Prostate gland (tissue), 2 donors: Measurements from ENCODE around the gene CLCNKA. TPM values are rescaled to one million over a fixed set of nuclear protein-coding genes. Genes with fewer than 3 reads are reported as not detected.
A peak's percentile ranks its signal among the peaks of the same experiment; 100 is the strongest.
"Not testable (repeated sequence)": the region's sequence is repeated elsewhere in the genome, so short reads cannot be mapped to it uniquely, and the experiment has no call there.

Experiments
- DNase-seq: peaks from one replicate; pipeline ENCODE4 v3.0.0-alpha.2; 2019; ENCODE audit warnings: low spot score
- H3K27ac ChIP-seq, 2 donors: fragments of 200-600 bp; sonication (generic); 2 replicates each; pipeline ENCODE4 v1.5.1; 2017 to 2019
- H3K27me3 ChIP-seq: fragments of 200-600 bp; sonication (generic); replicated peaks from 2 replicates; pipeline ENCODE4 v1.5.1; 2019; ENCODE audit not compliant: insufficient read depth
- H3K36me3 ChIP-seq, 2 donors: fragments of 200-600 bp; sonication (generic); 1 replicate in 1 of 2; 2 replicates in 1 of 2; pipeline versions ENCODE4 v1.5.1 to v1.8.1; 2017 to 2019
- H3K4me1 ChIP-seq: fragments of 200-600 bp; sonication (generic); replicated peaks from 2 replicates; pipeline ENCODE4 v1.5.1; 2019
- H3K4me3 ChIP-seq, 2 donors: fragments of 200-600 bp; sonication (generic); 2 replicates each; pipeline ENCODE4 v1.5.1; 2017 to 2019
- H3K9me3 ChIP-seq: fragments of 200-600 bp; sonication (generic); 2 replicates; pipeline ENCODE4 v1.5.1; 2017
- CTCF ChIP-seq, 4 experiments: fragments of 200-600 bp in 2 of 4; fragments of 450-650 bp in 2 of 4; sonication (generic) in 2 of 4; IDR thresholded peaks; 1 replicate in 3 of 4; 2 replicates in 1 of 4; pipeline ENCODE4 v1.5.1; 2016 to 2019; ENCODE audit warnings: antibody characterized with exemption in 4 of 4, mild to moderate bottlenecking in 2 of 4, moderate library complexity in 2 of 4
- POLR2A ChIP-seq: fragments of 450-650 bp; IDR thresholded peaks from one replicate; pipeline ENCODE4 v1.6.1; 2016; ENCODE audit warnings: antibody characterized with exemption, mild to moderate bottlenecking
- POLR2AphosphoS5 ChIP-seq: sonication (generic); formaldehyde crosslinking; IDR thresholded peaks from one replicate; pipeline ENCODE4 v1.6.1; 2017; ENCODE audit warnings: antibody characterized with exemption
- WGBS: methylation state at CpG from one replicate; pipeline ENCODE4 v1.1.5; 2018; 5-methylcytosine and 5-hydroxymethylcytosine counted together
- intact Hi-C: fragments of 100-400 bp; cut with DNase I; formaldehyde crosslinking; loops from one replicate; pipeline ENCODE4 v1.14.2; 2022
- total RNA-seq, 2 donors: library from RNA; depleted of rRNA; stranded (reverse); fragments of >200 nt; gene quantifications; one replicate each; pipeline ENCODE4 v1.1.0, GENCODE V29; 2016

Gene CLCNKA
- total RNA-seq, 2 donors from 2014 or later = 0.41 to 2.1 TPM

DNA sequence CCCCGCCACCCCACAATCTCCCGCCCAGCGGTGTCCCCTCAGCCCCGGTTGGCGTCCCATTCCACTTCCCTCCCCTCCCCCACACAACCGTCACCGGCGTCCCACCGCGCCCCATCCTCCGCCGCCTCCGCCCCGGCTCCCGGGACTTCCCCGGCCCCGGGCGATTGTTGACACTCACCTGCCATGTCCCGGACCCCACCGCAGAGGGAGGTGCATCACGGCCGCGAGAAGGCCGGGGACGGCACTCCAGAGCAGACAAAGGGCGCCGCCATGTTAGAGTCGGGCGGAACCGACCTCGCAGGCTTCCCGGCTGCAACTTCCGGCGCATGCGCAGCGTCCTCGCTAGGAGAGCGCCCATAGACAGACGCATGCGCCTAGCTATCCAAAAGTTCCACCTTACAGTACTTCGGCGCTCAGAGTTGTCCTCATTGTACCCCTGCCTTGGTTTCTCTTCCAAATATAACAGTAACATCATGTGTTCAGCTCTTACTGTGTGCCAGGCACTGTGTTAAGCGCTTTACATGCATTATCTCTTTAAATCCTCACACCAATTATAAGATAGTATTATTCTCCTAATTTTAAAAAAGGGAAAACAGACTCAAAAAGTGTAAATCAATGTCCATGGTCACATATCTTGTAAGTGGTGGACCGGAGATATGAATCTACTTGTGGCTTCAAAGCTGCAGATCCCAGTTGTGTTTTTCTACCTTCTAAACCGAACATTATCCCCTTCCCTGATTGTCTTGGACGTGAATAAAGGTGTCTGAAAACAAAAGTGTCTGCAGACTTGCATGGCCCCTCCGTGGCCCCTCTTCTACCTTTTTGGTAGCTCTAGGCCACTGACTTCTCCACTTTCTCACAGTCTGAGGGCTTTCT, 45.8 kb upstream of the CLCNKA start, which contains the start of gene ZBTB17:
ZBTB17 (minus strand) TSS at position 297 of the 876 bp plus-strand sequence. CDS start 27,606 bp downstream, outside the sequence.
- WGBS = 10% methylated on average over 43 of the region's 47 CpGs
- intact Hi-C loops = no loop called here
- peak within 1 kb of the TSS; percentile 72 to 79 for H3K27ac ChIP-seq
- DNase-seq = peak; percentile 88
- no peaks in the 10 kb centered on the region for H3K27me3 ChIP-seq
- TF ChIP-seq POLR2AphosphoS5 = peak; percentile 92
- peak; percentile 61 for TF ChIP-seq POLR2A
- TF ChIP-seq CTCF (IDR thresholded peaks at IDR 0.05) = peak in 2 of 4 experiments; percentile 23
- peak within 1 kb of the TSS; percentile 93 to 94 for H3K4me3 ChIP-seq
- H3K9me3 ChIP-seq = no peaks in the 10 kb centered on the region
- H3K4me1 ChIP-seq = peaks cover 4% of the 10 kb centered on the region
- H3K36me3 ChIP-seq = no peaks in the 10 kb centered on the region

GRCh38 chr1:15977947-15978346, 43.9 kb upstream of the CLCNKA start:
- H3K4me1 ChIP-seq, intact Hi-C loops, H3K27me3 ChIP-seq, DNase-seq, H3K4me3 ChIP-seq, H3K9me3 ChIP-seq, H3K36me3 ChIP-seq, H3K27ac ChIP-seq: not testable (repeated sequence)
- 94% methylated on average over 4 of the region's 4 CpGs for WGBS

- Histone ChIP-seq H3K4me3 (no peak overlapping the region), H3K4me1 (no peaks in the 10 kb centered on the region), H3K36me3 (no peaks in the 10 kb centered on the region), H3K27me3 (no peaks in the 10 kb centered on the region), H3K27ac (no peak overlapping the region), H3K9me3 (no peaks in the 10 kb centered on the region)
- intact Hi-C loops = no loop called here
- no peak for DNase-seq
- TF ChIP-seq POLR2AphosphoS5 (no peak), CTCF (IDR thresholded peaks at IDR 0.05) (no peak), POLR2A (no peak)
- 91% methylated on average over 3 of the region's 3 CpGs for WGBS
These were observed 40.2 kb upstream of the CLCNKA start for GRCh38 chr1:15981679-15982078.

DNA sequence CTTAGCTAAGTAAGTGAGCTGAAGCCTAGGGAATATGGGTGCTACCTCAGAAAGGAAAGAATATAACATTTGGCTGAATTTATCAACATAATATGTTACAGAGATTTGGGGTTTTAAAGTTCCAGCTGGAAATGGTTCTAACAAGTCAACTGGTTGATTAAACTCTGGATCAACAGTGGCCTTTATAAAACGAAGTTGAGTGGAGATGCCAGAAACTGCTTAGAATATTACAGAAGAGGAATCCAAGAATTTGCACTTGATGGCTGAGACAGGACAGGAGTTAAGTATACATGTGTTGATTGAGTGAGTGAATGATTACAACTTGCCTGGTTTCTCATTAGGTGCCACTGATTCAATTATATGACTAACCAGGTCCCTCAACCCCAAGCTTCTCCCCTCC, 38.6 kb upstream of the CLCNKA start:
- 40% methylated on average over 1 of the region's 1 CpG for WGBS
- DNase-seq = no peak
- intact Hi-C loops = no loop called here
- Histone ChIP-seq H3K4me3 (no peak overlapping the region), H3K9me3 (no peaks in the 10 kb centered on the region), H3K36me3 (no peaks in the 10 kb centered on the region), H3K27ac (no peak overlapping the region), H3K27me3 (no peaks in the 10 kb centered on the region), H3K4me1 (no peaks in the 10 kb centered on the region)
- TF ChIP-seq CTCF (IDR thresholded peaks at IDR 0.05) (no peak), POLR2A (no peak), POLR2AphosphoS5 (no peak)

DNA sequence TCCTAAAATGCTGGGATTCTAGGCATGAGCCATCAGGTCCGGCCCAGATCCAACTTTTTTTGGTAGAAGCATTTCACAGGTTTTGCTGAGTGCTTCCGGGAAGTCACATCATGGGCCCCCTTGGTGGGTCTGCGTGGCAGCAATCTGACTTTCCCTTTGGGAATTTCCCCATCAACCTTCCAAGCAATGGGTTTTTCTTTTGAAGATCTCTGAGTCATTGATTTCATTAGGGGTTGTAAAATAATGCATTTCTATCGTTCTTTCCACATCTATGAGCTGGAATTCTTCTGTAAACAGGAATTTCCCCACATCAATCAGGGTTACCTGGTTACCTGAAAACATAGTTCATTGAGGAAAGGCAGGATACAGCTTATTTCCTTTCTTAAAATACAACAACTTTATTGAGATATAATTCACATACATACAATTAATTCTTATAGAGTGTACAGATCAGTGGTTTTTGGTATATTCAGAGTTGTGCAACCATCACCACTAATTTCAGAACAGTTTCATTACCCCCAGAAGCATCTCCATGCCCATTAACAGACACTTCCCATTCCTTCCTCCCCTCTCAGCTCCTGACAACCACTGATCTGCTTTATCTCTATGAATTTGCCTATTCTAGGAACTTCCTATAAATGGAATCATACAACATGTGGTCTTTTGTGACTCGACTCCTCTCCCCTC, 36.1 kb upstream of the CLCNKA start:
- no peaks in the 10 kb centered on the region for H3K36me3 ChIP-seq
- no peaks in the 10 kb centered on the region for H3K4me1 ChIP-seq
- intact Hi-C loops = no loop called here
- DNase-seq = no peak
- no peaks in the 10 kb centered on the region for H3K27me3 ChIP-seq
- no peak overlapping the region for H3K4me3 ChIP-seq
- TF ChIP-seq POLR2AphosphoS5 (no peak), POLR2A (no peak), CTCF (IDR thresholded peaks at IDR 0.05) (no peak)
- WGBS = 49% methylated on average over 5 of the region's 5 CpGs
- no peak overlapping the region for H3K27ac ChIP-seq
- no peaks in the 10 kb centered on the region for H3K9me3 ChIP-seq
